Ureter (tissue), 1 donor: ENCODE data around the gene PPP1R15B. TPM values are rescaled to one million over a fixed set of nuclear protein-coding genes. Genes with fewer than 3 reads are reported as not detected.
A peak's percentile ranks its signal among the peaks of the same experiment; 100 is the strongest.
"Not testable (repeated sequence)": the region's sequence is repeated elsewhere in the genome, so short reads cannot be mapped to it uniquely, and the experiment has no call there.

ENCODE experiments used
- DNase-seq: peaks from one replicate; pipeline ENCODE4 v3.0.0-alpha.2; 2020; ENCODE audit warnings: low spot score
- total RNA-seq: library from RNA; stranded (reverse); gene quantifications from one replicate; pipeline ENCODE4 v1.2.4, GENCODE V29; 2023
- donor health status: DM: yes; HTN: yes; CAD: no.

The PPP1R15B gene
- total RNA-seq, 1 donor from 2014 or later: 59.0 TPM

- no peak for DNase-seq
These were observed 32.4 kb upstream of the PPP1R15B start for GRCh38 chr1:204443871-204444581.

GRCh38 chr1:204443260-204443619 is 31.6 kb upstream of the PPP1R15B start:
- DNase-seq: peak; percentile 90

- no peak for DNase-seq
These were observed 31.0 kb upstream of the PPP1R15B start for GRCh38 chr1:204442376-204443259.

DNA sequence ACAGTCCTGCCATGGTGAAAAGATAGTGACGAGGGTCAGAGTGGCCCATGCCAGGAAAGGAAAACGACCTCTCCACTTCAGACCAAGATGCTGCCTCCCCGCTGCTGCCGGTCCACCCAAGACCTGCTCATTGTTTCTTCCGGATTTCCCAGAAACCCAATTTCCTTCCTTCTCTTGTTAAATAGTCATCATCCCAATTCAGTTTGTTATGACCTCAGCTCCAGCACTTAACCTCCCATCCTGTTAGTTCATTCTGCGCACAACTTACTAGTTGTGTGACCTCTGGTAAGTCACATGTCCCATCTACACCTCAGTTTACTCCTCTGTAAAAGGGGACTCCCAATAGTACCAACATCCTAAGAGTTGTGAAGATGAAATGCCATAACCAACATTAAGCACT is 29.9 kb upstream of the PPP1R15B start:
- no peak for DNase-seq

GRCh38 chr1:204439621-204440375 is 28.2 kb upstream of the PPP1R15B start:
- DNase-seq: no peak

- DNase-seq: no peak
These were observed 27.0 kb upstream of the PPP1R15B start for GRCh38 chr1:204438628-204439027.

- no peak for DNase-seq
These were observed 26.4 kb upstream of the PPP1R15B start for GRCh38 chr1:204437796-204438570.

GRCh38 chr1:204435872-204436271 is 24.3 kb upstream of the PPP1R15B start:
- DNase-seq: no peak

DNA sequence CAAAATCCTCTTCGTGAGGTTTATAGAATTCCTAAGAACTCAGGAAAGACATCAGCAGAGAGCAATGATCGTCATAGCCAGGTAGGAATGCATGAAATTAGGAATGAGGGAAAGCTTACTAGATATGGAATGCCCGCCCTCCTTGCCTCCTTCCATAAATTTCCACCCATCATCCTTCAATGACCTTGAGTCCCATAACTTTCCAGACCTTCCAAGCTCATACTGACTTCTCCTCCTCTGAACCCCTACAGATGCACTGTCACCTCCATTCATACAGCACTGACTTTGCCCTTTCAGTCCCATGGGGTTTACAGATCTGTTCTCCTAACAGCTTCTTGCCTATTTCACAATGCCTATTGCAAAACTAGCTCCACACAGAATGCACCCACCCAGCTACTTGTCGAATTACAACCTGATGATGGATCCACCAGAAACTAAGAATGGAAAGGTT is 23.8 kb upstream of the PPP1R15B start:
- DNase-seq: no peak

- no peak for DNase-seq
These were observed 22.6 kb upstream of the PPP1R15B start for GRCh38 chr1:204434116-204434755.

GRCh38 chr1:204432708-204433107 is 21.1 kb upstream of the PPP1R15B start:
- no peak for DNase-seq

DNA sequence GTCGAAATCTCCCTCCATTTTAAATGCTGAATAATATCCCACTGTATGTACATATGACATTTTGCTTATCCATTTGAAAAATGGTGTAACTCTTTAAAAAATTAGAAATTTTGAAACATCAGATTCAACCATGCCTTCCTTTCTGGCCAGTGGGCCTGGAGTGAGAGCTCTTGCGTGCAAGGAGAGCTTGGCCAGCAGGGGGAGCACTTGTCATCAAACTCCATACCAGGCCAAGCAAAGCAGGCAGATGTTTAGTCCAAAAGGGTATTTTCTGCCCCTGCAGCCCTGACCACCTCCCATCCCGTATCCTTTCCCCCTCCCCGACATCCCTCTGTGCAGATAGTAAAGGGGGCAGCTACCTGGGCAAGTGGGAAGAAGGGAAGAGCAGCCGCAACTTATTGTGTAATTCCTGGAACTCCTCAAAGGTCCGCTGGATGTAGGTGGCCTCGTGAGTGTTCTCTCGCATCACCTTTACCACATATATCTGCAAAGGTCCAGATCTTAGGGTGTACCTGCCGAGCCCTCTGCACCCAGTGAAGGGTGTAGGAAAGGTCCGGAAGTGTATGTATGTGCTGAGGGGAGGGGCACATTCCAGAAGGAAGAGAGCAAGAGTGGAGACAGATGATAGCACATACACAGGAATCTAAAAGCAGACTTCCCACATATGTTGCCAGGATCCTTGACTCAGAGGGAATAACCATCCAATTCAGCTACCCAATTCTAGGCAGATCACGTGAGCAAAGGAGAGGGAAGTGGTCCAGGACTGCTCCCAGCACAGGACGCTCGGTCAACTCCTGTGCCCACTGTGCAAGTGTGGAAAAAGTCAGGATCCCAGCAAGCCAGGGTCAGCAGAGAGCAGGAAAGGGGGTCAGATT is 19.9 kb upstream of the PPP1R15B start:
- DNase-seq: peak; percentile 85

GRCh38 chr1:204429746-204430145 is 18.1 kb upstream of the PPP1R15B start:
- no peak for DNase-seq

- no peak for DNase-seq
These were observed 15.5 kb upstream of the PPP1R15B start for GRCh38 chr1:204426971-204427701.

GRCh38 chr1:204426474-204426873 is 14.9 kb upstream of the PPP1R15B start:
- DNase-seq: peak; percentile 18

GRCh38 chr1:204426035-204426436 is 14.4 kb upstream of the PPP1R15B start:
- DNase-seq: peak; percentile 30

DNA sequence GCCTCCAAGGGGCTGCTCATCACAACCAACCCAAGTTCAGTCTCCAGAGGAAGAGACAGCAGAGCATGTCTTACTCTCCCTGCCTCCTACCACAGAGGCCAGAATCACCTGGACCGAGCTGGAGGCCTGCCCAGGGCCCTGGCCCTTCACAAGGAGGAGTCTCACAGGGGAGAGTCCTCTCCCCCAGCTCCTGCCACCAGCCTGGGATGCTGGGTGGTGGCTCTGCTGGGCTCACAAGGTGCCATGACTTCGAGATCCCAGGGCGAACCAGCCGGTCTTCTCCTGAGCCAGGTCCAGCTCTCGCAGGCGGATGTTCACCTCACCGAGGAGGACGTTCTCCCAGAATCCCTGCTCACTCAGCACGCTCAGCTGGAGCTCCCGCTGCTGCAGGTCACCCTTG is 13.0 kb upstream of the PPP1R15B start:
- no peak for DNase-seq

GRCh38 chr1:204422061-204422705 is 10.6 kb upstream of the PPP1R15B start:
- not testable (repeated sequence) for DNase-seq

- no peak for DNase-seq
These were observed 9.8 kb upstream of the PPP1R15B start for GRCh38 chr1:204421441-204421840.
